ENCODE data around the gene SSC4D. TPM values are rescaled to one million over a fixed set of nuclear protein-coding genes. Genes with fewer than 3 reads are reported as not detected.

The SSC4D gene
- total RNA-seq, 1 experiment from 2014 or later, result 2.2 TPM

DNA sequence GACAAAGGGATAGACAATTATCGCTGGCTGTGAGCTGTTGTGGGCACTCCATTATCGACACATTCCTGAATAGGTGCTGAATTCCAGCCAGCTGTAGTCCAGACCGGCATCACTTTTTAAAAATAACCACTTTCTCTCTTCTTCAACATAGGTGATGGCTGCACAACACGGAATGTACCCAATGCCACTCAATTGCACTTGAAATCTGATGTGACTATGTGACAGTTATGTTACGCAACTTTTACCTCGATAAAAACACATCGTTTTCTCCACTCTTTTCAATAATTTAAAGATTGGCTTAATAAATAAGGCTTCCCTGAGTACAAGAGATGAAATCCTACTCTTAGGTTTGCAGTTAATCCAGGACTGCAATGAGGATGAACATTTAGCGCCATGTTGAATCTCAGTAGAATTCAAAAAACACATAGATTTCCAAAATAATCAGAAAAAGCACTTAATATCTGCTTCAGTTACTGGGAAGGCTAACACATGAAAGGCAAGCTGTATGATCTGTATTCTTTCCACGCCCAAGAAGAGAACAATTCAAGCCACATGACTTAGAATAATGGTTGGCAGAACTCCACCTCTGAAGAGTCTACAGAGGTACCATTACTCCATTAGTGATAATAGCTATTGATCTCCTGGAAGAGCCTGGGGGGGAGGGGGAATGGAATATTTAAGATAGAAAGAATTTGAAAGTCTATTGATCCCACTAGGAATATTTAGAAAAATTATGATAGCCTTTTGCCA, 54.3 kb downstream of the SSC4D start:
- no peak for DNase-seq (ENCODE audit: low spot score)

GRCh38 chr7:76354516-76354915, 55.0 kb downstream of the SSC4D start:
- no peak for DNase-seq (ENCODE audit: low spot score)

DNA sequence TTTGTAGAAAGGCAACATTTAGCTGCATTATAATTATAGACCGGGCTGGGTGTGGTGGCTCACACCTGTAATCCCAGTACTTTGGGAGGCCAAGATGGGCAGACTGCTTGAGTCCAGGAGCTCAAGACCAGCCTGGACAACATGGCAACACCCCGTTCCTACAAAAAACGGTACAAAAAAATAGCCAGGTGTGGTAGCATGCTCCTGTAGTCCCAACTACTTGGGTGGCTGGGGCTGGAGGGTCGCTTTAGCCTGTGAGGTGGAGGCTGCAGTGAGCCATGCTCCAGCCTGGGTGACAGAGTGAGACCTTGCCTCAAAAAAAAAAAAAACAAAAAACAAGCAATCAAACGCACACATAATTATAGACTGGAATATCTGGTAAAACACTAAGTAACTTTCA, 55.8 kb downstream of the SSC4D start:
- no peak for DNase-seq (ENCODE audit: low spot score)

- DNase-seq (ENCODE audit: low spot score), result no peak
These were observed 57.3 kb downstream of the SSC4D start for GRCh38 chr7:76352193-76352592.

DNA sequence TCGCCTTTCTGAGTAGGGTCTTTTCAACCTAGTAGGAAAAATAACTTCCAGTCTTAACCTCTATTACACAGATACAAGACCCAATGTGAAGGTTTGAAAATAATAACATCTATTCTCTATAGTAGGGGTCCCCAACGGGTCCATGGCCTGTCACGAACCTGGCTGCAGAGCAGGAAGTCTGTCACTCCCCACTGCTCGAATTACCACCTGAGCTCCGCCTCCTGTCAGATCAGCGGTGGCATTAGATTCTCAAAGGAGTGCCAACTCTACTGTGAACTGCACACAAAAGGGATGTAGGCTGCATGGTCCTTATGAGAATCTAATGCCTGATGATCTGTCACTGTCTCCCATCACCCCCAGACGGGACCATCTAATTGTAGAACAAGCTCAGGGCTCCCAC, 58.1 kb downstream of the SSC4D start:
- DNase-seq (ENCODE audit: low spot score), result no peak

- DNase-seq (ENCODE audit: low spot score), result no peak
These were observed 60.1 kb downstream of the SSC4D start for GRCh38 chr7:76349313-76349885.

DNA sequence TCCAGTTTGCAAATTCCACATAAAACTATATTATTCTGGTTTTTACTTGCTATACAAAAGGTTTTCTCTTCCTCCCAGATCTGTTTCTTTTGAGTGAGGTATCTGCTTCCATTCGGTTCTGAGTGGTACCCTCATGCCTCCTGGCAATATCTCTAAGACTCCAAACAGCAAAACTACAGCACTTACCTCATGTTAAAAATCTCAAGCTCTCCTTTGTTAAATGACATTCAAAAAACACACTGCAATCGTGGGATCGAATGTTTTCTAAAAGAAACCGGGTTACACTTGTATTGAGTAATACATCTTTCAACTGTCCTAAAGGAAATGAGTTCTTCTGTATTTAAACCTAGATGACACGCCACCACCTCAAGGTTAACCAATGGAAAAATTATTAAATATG, 61.8 kb downstream of the SSC4D start:
- no peak for DNase-seq (ENCODE audit: low spot score)

GRCh38 chr7:76346778-76347177, 62.7 kb downstream of the SSC4D start:
- peak; percentile 95 for DNase-seq (ENCODE audit: low spot score)

DNA sequence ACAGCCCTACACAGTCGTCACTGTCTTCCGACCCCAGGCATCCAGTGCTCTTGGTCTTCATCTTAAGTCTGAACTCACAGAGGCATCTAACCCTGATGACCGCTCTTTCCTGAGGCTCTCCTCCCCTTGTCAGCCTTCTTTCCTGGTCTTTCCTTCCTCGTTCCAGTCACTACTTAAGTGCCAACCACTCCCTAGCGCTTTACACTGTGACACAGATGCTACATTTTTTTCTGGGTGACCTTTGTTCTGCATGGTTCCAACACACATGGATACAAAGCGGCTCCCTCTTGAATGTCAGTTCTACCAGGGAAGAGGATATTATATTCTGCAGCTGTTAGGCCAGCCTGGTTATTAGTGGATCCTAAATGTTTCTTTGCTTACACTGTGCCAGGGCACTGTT, 63.4 kb downstream of the SSC4D start:
- peak; percentile 95 for DNase-seq (ENCODE audit: low spot score)

- DNase-seq (ENCODE audit: low spot score), result no peak
These were observed 65.6 kb downstream of the SSC4D start for GRCh38 chr7:76343931-76344321.

- DNase-seq (ENCODE audit: low spot score), result no peak
These were observed 66.1 kb downstream of the SSC4D start for GRCh38 chr7:76343294-76343930.

GRCh38 chr7:76342222-76342621, 67.3 kb downstream of the SSC4D start:
- DNase-seq (ENCODE audit: low spot score), result no peak

DNA sequence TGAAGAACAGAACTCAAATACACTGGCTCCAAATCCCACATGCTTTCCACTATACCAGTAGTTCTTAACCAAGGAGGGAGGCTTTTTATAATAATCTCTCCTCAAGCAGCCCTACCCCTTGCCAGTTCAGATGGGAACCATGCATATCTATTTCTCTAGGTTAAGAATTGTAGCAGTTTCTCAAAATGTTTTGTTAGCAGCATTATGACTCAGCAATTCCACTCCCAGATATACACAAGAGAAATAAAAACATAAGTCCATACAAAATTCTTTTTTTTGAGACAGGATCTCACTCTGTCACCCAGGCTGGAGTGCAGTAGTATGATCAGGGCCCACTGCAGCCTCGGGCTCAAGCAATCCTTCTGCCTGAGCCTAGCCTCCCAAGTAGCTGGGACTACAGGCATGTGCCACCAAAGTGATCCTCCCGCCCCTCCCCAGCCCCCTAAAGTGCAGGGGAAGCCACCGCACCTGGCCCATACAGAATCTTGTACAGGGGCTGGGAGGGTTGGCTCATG, 68.8 kb downstream of the SSC4D start:
- DNase-seq (ENCODE audit: low spot score), result no peak

Other genes starting within 250 kb of the SSC4D start
- gene SRRM3, start 207.8 kb downstream of the SSC4D start, total RNA-seq (2014; rRNA removed; shearing (Covaris generic)), result 0.05 TPM in 1 of 2 replicates, not detected in the other
- 116 and 134 TPM in 2 replicates for gene HSPB1, start 107.0 kb downstream of the SSC4D start, total RNA-seq (2014; rRNA removed; shearing (Covaris generic))
- 83.2 and 84.6 TPM in 2 replicates for gene YWHAG, start 50.7 kb downstream of the SSC4D start, total RNA-seq (2014; rRNA removed; shearing (Covaris generic))
- gene ZP3, start 15.3 kb upstream of the SSC4D start, total RNA-seq (2014; rRNA removed; shearing (Covaris generic)), result 12.7 and 16.4 TPM in 2 replicates
- 21.2 and 35.9 TPM in 2 replicates for gene DTX2, start 52.0 kb upstream of the SSC4D start, total RNA-seq (2014; rRNA removed; shearing (Covaris generic))
- 96.8 and 102 TPM in 2 replicates for gene UPK3B, start 100.9 kb upstream of the SSC4D start, total RNA-seq (2014; rRNA removed; shearing (Covaris generic))
- 0.15 and 0.63 TPM in 2 replicates for gene SPDYE16, start 133.6 kb upstream of the SSC4D start, total RNA-seq (2014; rRNA removed; shearing (Covaris generic))
- gene POMZP3, start 217.6 kb upstream of the SSC4D start, total RNA-seq (2014; rRNA removed; shearing (Covaris generic)), result 7.6 and 9.9 TPM in 2 replicates